Left cardiac atrium (tissue), 4 donors: Measurements from ENCODE around the gene ZIC5. TPM values are rescaled to one million over a fixed set of nuclear protein-coding genes. Genes with fewer than 3 reads are reported as not detected.

ENCODE experiments used
- ATAC-seq, 2 donors: fragments of 200-7000 bp; cut with Tn5 transposase; one replicate each; pipeline ENCODE4 v1.9.1; 2020; ENCODE audit warnings: mild to moderate bottlenecking in 2 of 2, moderate library complexity in 2 of 2
- DNase-seq: peaks from one replicate; pipeline ENCODE4 v3.0.0-alpha.2; 2020
- intact Hi-C, 2 donors: fragments of 100-400 bp; cut with DNase I; formaldehyde crosslinking; loops; one replicate each; pipeline versions ENCODE4 v1.14.1 to v1.15.1; 2022 to 2023
- total RNA-seq, 2 donors: library from RNA; stranded (reverse); fragmentation: NEBNext Ultra II Directional; extraction: Animal tissue kit (Norgen Biotek cat#: 25700); gene quantifications; one replicate each; pipeline ENCODE4 v1.2.1, GENCODE V29; 2021
- donor health status: DM: no; HTN: yes; CAD: no.
- donor health status: DM: no; HTN: yes; CAD: no; lungs with severe emphysema.
- donor health status: DM: yes; HTN: yes; CAD: no.
- donor health status: Dilated cardiomyopathy.

Gene ZIC5
- total RNA-seq, 2 donors from 2014 or later: not detected

GRCh38 chr13:99977912-99978798 is 6.6 kb upstream of the ZIC5 start:
- DNase-seq: no peak
- no peak for ATAC-seq
- intact Hi-C loops: no loop called here

DNA sequence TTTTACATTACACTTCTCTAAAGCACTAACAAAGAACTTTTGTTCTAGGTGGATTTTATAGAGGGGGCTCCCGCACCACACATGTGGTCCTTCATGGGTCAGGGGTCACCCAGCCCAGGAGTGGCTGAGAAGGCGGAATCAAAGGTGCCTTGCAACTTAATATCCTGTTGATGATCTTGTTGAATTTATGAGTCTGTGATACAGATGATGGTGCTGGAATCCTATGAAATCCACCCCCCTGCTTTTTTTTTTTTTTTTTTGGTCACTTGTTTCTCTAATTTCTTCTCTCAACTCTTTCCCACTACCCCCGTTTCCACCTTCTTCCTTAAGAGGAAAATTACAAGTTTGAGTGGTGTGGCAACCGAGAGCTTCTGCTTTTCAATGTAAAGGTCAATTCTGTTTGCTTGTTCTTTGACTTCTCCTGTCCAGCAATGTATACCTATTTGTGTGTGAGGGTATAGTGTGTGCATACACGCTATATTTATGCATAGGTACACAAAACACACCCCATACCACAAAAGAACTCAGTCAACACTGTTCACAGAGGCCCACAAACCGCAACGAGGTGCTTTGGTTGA is 5.9 kb upstream of the ZIC5 start:
- intact Hi-C loops: no loop called here
- DNase-seq (no peak), ATAC-seq (no peak)

GRCh38 chr13:99976575-99976974 is 5.0 kb upstream of the ZIC5 start:
- DNase-seq (no peak), ATAC-seq (no peak)
- intact Hi-C loops: no loop called here

DNA sequence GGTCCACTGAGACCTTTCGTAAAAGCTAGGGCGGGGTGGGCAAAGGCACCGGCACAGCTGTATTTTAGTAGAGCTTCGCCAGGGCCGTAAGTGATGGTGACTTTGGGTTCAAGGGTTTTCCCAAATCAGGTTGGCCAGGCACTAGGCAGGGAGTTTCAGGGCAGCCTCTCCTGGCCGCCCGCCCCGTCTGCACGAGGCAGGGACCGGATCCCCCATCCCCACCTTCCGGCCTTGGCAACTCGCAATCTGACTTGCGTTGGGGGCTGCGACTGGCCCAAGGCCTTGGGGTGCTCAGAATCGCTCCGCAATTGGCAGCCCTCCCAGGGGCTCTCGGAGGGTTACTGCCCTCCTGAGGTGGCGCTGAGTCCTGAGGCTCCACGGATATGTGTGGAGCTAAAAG is 4.1 kb upstream of the ZIC5 start:
- intact Hi-C loops: no loop called here
- ATAC-seq: no peak
- DNase-seq: no peak

- ATAC-seq: no peak
- DNase-seq: no peak
- intact Hi-C loops: no loop called here
Measured at GRCh38 chr13:99974939-99975561, 3.5 kb upstream of the ZIC5 start.

GRCh38 chr13:99974296-99974938 is 2.9 kb upstream of the ZIC5 start:
- intact Hi-C loops: no loop called here
- no peak for DNase-seq

GRCh38 chr13:99973808-99974185 is 2.2 kb upstream of the ZIC5 start:
- intact Hi-C loops: no loop called here
- DNase-seq (no peak), ATAC-seq (no peak)

More at GRCh38 chr13:99974296-99974938, 2.9 kb upstream of the ZIC5 start:
- ATAC-seq: no peak

DNA sequence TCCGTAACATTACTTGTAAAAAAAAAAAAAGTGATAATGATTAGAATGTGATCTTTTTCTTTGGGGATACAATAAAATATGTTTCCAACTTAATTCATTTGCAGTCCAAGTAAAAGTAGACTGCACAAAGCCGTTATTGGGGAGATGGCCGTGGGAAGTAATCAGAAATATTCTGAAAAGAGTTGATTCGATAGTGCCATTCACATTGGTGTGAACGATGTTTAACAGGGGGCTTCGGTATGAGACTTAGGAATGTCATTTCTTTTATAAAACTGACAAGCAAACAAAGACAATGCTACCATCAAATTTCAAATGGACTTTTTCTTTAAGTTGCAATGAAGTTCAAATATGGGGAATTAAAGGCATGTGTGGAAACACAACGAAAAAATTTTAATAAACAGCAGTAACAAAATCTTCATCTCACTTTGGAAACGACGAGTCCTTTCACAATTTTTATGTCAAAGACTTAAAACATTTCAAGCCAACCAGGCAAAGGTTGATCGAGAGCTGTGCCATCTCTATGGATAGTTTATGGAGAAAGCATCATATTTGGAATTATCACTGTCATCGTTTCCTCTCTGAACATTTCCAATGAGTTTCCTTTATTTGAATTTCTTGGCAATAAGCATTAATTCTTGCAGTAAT is 1.7 kb upstream of the ZIC5 start:
- DNase-seq (no peak), ATAC-seq (no peak)
- intact Hi-C loops: no loop called here

DNA sequence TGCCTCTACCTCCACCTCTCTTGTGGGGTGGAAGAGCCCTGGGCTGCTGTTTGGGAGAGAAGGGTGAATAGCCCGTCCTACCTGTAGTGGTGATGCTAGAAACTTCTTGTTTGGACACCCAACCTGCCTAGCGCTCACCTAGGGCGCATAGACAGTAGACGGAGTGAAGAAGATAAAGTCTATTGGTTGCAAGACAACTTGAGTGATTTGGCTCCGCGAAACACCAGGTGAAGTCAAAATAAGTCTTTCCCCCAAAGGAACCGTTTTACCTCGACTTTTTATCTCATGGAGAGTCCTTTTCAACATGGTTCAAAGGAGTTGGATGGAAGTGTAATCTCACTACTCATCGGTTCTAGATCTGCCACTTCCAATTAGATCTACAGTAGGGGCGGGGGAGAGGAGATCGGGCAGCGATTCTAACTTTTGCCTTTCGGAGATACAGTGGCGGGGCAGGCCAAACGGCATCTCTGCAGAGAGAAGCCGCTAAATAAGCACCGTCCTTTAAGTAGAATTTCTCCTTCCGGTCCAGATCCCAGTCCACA is 694 bp upstream of the ZIC5 start:
- DNase-seq (no peak), ATAC-seq (no peak)
- intact Hi-C loops: no loop called here

GRCh38 chr13:99970651-99971575 is 654 bp downstream of the ZIC5 start:
- ATAC-seq (no peak), DNase-seq (no peak)
- intact Hi-C loops: no loop called here

DNA sequence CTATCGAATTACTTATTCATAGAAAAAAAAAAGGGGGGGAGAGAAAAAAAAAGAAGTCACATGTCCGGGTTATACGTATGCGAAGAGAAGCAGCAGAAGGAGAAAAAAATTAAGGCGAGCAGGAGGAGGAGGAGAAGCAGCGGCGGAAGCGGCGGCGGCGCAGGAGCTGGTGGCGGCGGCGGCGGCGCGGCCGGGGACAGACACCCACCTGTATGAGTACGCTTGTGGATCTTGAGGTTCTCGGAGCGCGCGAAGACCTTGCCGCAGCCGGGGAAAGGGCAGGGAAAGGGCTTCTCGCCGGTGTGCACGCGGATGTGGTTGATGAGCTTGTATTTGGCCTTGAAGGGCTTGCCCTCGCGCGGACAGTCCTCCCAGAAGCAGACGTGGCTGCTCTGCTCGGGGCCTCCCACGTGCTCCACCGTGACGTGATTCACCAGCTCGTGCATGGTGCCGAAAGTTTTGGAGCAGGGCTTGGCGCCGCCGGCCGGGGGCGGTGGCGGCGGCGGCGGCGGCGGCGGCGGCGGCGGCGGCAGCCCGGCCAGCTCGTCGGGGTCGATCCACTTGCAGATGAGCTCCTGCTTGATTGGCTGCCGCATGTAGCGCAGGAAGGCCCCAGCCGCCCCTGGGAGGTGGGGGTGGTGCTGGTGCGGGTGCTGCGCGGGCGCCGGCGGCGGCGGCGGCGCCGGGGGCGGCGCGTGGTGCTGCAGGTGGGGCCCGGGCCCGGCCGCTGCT is 1.5 kb downstream of the ZIC5 start:
- no peak for DNase-seq
- peak in 1 of 2 donors; percentile 47 for ATAC-seq
- intact Hi-C loops: no loop called here

DNA sequence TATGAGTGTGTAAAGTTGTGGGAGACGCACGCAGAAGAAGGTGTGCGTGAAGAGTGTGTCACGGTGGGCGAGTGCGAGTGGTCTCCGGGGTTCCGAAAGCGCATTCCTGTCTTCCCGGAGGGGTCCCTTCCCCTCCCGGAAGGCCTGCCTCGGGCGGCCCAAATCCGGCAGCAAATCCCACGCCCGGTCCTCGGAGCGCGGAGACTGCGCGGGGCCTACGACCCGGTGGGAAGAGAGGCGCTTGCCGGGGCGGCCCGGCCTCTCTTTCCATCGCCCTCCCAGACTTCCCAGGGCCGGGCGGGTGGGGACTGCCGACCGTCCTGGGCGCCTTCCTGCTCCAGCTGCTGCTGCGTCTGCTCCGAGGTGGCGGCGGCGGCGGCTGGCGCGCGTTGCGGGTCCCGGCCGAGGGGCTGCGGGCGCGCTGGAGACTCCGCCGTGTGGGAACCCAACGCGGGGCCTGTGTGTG is 2.1 kb downstream of the ZIC5 start:
- intact Hi-C loops: no loop called here
- no peak for ATAC-seq
- no peak for DNase-seq

GRCh38 chr13:99968521-99969452 is 2.8 kb downstream of the ZIC5 start:
- DNase-seq: no peak
- intact Hi-C loops: no loop called here
- peak; percentile 62 to 65 for ATAC-seq

- ATAC-seq (no peak), DNase-seq (no peak)
- intact Hi-C loops: no loop called here
Measured at GRCh38 chr13:99967869-99968520, 3.6 kb downstream of the ZIC5 start.

- no peak for DNase-seq
- intact Hi-C loops: no loop called here
- ATAC-seq: no peak
Measured at GRCh38 chr13:99967498-99967868, 4.1 kb downstream of the ZIC5 start.
